GM11168 (cell line): ENCODE results near the gene GRIA1.
"Not testable (repeated sequence)": the region's sequence is repeated elsewhere in the genome, so short reads cannot be mapped to it uniquely, and the experiment has no call there.

Experiments used
- in situ Hi-C: fragments of 300-500 bp; cut with MboI; formaldehyde crosslinking; loops from one replicate; pipeline ENCODE4 v1.12.0; 2022; ENCODE audit warnings: low sequenced_read_pairs; ENCODE audit not compliant: unreplicated experiment

The GRIA1 gene

GRCh38 chr5:153699035-153699434, 208.6 kb downstream of the GRIA1 start:
- in situ Hi-C loops, result no loop called here

GRCh38 chr5:153700940-153701339, 210.5 kb downstream of the GRIA1 start:
- in situ Hi-C loops, result no loop called here

DNA sequence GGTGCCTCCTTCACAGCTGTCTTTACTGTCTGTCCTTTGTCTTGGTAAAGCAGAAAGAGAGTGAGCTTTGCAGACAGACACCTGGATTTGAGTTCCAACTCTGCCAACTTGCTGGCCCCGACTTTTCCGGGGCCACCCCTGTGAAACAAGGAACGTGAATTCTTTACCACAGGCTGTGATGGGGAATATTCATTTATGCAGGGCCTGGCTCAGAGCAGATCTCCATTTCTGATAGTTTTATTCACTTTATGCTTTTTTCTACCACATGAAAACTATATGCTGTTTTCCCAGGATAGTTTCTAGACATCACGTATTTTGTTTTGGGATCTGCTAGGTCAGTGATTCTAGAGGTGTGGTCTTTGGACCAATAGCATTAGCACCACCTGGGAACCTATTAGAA, 211.8 kb downstream of the GRIA1 start:
- in situ Hi-C loops, result no loop called here

DNA sequence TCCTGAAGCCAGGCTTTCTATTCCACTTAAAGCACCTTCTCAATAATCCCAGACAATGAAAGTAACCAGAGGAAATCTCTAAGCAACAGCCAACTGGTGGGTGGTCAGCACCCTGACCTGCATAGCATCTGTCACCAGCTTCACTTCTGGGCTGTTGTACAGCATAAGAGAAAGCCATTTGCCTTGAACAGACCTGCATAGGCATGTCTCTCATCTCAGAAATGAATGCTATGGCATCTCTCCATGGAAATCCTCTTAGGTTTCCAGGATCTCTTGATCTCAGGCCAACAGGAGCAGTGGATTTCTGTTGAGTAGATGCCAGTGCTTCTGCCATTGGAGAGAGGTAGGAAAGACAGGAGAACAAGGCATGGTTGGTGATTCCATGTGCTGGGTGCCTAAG, 213.6 kb downstream of the GRIA1 start:
- in situ Hi-C loops, result no loop called here

GRCh38 chr5:153707626-153708025, 217.2 kb downstream of the GRIA1 start:
- in situ Hi-C loops, result no loop called here

DNA sequence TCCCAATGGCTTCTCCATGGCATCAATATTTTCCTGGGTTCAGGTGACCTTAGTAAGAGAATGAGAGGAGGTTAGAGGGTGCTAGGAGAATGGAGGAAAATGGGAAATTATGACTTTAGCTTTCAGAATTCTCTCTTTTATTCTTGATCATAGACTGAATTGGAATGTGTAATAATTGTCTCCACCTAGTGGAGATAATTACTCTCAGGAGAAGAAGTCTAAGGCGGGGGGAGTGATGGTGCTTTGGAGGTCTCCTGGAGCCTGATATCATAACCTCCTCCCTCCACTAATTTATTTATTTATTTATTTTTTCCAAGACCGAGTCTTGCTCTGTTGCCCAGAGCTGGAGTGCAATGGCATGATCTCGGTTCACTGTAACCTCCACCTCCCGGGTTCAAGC, 221.3 kb downstream of the GRIA1 start:
- in situ Hi-C loops, result no loop called here

DNA sequence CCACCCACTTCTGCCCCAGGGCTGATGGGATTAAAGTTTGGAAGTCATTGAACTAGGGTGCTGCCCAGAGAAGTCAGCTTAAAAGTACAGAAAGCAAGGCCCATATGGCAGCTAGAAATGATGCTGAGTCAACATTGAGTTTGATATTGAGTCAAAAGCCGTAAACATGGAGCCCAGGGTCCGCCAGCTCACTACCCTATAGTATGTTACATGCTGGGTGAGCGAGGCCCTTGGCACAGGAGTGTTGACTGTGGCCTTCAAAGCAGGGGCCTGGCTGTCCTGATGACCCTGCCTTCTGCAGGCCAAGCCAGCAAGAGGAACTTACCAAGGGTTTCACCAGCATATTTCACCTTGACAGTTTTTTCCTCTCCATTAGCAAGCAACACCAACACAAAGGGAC, 222.5 kb downstream of the GRIA1 start:
- in situ Hi-C loops, result no loop called here

DNA sequence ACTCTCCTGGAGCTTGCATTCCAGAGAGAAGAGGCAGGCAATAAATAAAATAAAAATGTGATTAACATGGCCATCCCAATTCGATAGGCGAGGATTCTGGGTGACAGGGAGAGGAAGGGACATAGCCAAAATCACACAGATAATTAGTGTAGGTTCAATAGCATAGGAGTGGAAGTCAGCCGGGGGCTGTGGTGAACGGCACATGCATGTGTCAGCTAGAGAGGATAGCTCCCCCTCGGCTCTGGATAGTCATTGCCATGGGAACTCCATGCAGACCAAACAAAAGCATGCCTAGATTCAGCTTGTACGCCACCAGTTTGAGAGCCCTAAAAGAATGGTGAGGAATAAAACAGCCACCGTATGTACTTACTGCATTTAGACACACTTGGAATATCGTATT, 223.5 kb downstream of the GRIA1 start:
- in situ Hi-C loops, result no loop called here

DNA sequence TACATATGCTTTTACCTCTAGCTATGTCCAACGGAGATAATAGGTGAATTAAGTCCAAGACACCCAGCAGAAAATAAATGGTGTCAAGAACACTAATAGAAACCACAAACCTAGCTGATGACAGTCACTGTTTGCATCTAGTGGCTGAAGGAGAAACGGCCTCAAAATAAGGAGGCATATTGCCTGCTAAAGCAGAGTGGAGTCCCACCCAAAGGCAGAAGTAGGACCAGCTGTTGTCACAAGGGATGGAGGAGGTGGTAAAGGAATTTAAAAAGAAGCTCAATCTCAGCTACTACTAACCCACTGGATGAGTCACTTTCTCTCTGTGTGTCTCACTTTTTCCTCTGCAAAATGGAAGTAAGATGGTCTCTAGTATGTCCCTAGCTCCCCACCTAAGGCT, 224.3 kb downstream of the GRIA1 start:
- in situ Hi-C loops, result no loop called here

DNA sequence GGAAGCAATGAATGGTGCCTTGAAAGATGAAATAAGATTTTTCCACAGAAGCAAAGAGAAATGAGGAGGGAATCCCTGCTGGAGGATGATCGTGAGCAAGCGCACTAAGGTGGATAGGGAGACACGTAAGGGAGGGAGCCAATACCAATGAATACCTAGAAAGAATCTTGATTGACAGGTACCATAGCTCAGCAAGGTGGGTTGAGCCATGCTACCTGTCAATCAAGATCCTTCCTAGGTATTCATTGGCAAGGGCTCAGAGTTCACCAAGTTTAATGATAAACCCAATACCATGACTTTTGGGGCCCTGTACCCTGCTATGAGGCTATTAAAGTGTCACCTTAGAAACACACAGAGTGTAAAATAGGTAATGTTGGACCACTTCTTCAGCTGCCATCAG, 226.8 kb downstream of the GRIA1 start:
- in situ Hi-C loops, result no loop called here

DNA sequence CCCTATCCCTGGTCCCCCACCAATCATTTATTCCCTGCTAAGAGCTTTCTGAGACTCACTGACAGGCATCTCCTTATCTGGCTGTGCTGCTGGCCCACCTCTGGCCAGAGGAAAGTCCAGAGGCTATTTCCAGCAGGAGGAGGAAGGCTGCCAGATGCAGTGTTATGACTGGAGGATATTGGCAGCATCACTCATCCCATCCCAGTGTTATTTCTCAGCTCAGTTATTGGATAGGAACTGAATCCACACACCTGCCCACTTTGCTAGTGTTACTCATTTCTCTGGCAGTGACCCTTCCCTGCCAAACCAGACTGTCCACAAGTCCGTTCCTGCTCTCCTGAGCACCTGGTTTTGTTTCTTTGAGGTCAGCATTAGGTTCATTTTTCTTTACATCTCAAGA, 228.2 kb downstream of the GRIA1 start:
- in situ Hi-C loops, result no loop called here

GRCh38 chr5:153719324-153719723, 228.9 kb downstream of the GRIA1 start:
- in situ Hi-C loops, result no loop called here

DNA sequence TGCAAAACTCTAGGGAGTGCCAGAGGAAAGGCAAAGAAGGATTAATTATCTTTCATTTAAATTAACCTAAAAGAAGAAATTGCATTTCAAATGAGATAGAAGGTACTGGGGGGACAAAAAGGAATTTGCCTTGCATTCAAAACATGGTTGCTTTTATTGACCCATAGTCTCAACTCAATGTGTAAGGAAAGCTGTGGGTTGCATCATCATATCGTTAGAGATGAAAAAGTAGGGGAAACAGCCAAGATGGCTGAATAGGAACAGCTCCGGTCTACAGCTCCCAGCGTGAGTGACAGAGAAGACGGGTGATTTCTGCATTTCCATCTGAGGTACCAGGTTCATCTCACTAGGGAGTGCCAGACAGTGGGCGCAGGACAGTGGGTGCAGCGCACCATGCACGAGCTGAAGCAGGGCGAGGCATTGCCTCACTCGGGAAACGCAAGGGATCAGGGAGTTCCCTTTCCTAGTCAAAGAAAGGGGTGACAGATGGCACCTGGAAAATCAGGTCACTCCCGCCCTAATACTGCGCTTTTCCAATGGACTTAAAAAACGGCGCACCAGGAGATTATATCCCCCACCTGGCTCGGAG, 232.6 kb downstream of the GRIA1 start:
- in situ Hi-C loops, result not testable (repeated sequence)

DNA sequence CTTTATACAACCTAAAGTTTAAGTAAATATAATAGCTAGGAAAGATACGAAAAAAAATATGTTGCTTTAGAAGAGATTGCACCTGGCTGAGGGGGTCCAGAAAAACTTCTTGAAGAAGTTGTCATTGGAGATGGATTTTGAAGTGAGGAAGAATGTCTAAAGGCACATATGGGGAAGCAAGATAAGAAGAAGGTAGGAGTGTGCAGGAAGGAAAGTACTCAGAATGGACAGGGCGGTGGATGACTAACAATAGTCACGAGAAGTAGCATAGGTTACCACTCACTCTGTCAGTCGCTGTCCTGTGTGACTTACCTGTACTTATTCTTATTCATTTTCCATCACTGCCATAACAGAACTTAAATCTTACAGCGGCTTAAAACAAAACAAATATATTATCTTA, 251.6 kb downstream of the GRIA1 start:
- in situ Hi-C loops, result no loop called here

DNA sequence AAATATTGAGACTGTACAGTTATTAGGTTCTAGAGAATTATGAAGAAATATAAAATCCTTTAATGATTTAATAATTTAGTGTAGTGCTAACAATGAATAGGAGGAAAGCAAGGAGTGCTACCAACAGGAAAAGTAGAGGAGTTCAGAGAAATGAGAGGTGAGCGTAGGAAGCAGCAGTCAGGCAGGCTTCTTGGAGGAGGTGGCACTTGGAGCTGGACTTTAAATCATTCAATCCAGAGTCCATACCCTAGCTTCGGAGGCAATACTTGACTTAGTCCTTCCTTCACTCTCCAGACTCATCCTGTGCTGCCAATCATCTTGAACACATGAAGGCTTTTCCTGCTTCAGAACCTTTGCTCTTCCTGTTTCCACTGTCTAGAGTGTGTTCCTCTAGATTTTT, 254.3 kb downstream of the GRIA1 start:
- in situ Hi-C loops, result no loop called here

DNA sequence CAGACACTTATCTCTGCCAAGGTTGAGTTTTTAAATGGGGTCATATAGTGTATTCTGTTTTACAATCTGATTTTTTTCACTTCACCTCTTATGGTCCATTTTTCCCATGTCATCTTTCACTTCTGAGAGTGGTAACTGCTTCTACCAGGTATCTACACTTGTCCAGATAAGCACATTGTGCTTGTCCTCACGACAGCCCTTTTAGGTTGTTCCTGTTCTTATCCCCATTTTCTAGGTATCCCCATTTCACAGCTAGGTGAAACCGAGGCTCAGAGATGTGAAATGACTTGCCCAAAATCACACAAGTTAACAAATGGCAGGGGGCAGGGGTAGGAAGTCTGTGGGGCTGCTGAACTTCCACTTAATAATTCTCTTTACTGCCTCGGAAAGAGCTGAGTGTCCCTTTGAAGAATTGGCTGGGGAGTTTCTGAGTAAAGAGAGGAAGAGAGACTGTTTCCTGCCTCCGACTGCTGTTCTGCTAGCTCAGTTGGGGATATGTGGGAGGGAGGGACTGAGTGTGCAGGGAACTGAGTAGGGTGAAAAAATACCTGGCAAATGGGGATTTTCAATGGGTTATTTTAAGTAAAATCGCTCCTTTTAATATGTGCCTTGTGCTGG, 255.4 kb downstream of the GRIA1 start:
- in situ Hi-C loops, result no loop called here

GRCh38 chr5:153746440-153746839, 256.0 kb downstream of the GRIA1 start:
- in situ Hi-C loops, result no loop called here

DNA sequence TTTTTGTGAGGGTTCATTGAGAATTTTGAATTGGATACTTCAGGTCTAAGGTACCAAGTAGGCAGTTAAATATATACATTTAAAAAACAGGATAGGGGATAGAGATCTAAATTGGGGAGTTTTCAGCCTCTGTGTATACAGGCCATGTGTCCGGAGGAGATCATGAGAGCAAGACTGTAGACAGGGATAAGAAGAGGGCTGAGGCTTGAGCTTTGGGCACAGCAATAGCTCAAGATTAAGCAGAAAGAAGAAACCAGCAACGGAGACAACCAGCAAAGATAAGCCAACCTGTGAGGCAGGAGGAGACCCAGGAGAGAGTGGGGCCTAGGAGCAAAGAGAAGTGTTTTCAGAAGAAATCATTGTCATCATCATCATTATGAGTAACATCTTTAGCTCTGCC, 258.4 kb downstream of the GRIA1 start:
- in situ Hi-C loops, result no loop called here

- in situ Hi-C loops, result no loop called here
Observed at GRCh38 chr5:153749960-153750359, 259.5 kb downstream of the GRIA1 start.

DNA sequence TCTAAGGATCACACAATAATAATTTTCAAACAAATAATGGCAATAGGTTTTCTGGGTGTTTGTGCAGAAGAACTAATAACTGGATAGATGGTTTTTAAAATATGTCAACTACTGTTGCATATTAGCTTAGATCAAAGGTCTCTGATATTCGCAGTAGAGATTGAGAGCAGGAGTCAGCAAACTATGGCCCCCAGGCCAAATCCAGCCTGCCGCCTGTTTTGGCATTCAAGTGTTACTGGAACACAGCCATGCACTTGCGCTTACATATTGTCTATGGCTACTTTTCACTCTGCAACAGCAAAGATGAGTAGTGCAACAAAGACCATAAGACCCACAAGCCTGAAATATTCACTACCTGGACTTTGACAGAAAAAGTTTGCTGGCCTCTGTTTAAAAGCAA, 260.8 kb downstream of the GRIA1 start:
- in situ Hi-C loops, result no loop called here

GRCh38 chr5:153752890-153753289, 262.4 kb downstream of the GRIA1 start:
- in situ Hi-C loops, result no loop called here

GRCh38 chr5:153753645-153754432, 263.4 kb downstream of the GRIA1 start:
- in situ Hi-C loops, result no loop called here
